Smooth muscle cell (in vitro differentiated cells): ENCODE results near the gene PTPRD. TPM values are rescaled to one million over a fixed set of nuclear protein-coding genes. Genes with fewer than 3 reads are reported as not detected.

ENCODE experiments used
- DNase-seq: peaks from one replicate; lab custom pipeline; 2025; ENCODE audit not compliant: unreplicated experiment; lab: John Stamatoyannopoulos, UW
- H2AFZ ChIP-seq: fragments of 200-600 bp; sonication (generic); 2 replicates; pipeline ENCODE4 v1.6.0; 2016; ENCODE audit warnings: antibody characterized with exemption, low read depth, mild to moderate bottlenecking
- H3F3A ChIP-seq: fragments of 200-600 bp; sonication (generic); 2 replicates; pipeline ENCODE4 v1.6.0; 2017; ENCODE audit warnings: antibody characterized with exemption, low read depth
- H3K27ac ChIP-seq: fragments of 200-600 bp; sonication (generic); 2 replicates; pipeline ENCODE4 v1.5.1; 2016; ENCODE audit warnings: low read depth, mild to moderate bottlenecking
- H3K27me3 ChIP-seq: fragments of 200-600 bp; sonication (generic); 2 replicates; pipeline ENCODE4 v1.6.1; 2016; ENCODE audit warnings: low read depth, mild to moderate bottlenecking
- H3K36me3 ChIP-seq: fragments of 200-600 bp; sonication (generic); 2 replicates; pipeline ENCODE4 v1.5.1; 2016; ENCODE audit warnings: low read depth
- H3K4me1 ChIP-seq: fragments of 200-600 bp; sonication (generic); 2 replicates; pipeline ENCODE4 v1.5.1; 2016; ENCODE audit warnings: low read depth
- H3K4me2 ChIP-seq: fragments of 200-600 bp; sonication (generic); 2 replicates; pipeline ENCODE4 v1.6.0; 2016; ENCODE audit warnings: mild to moderate bottlenecking
- H3K4me3 ChIP-seq: fragments of 200-600 bp; sonication (generic); 2 replicates; pipeline ENCODE4 v1.5.1; 2016; ENCODE audit warnings: mild to moderate bottlenecking
- H3K79me2 ChIP-seq: fragments of 200-600 bp; sonication (generic); 2 replicates; pipeline ENCODE4 v1.6.0; 2016; ENCODE audit warnings: low read depth, mild to moderate bottlenecking
- H3K9ac ChIP-seq: fragments of 200-600 bp; sonication (generic); 2 replicates; pipeline ENCODE4 v1.6.0; 2016; ENCODE audit warnings: low read depth
- H3K9me3 ChIP-seq: fragments of 200-600 bp; sonication (generic); replicated peaks from 2 replicates; pipeline ENCODE4 v1.5.1; 2016; ENCODE audit warnings: low read depth
- H4K20me1 ChIP-seq: fragments of 200-600 bp; sonication (generic); 2 replicates; pipeline ENCODE4 v1.6.0; 2016; ENCODE audit warnings: low read depth
- CTCF ChIP-seq: fragments of 200-600 bp; sonication (generic); IDR thresholded peaks from 2 replicates; pipeline ENCODE4 v1.5.1; 2017; ENCODE audit warnings: borderline replicate concordance, mild to moderate bottlenecking, antibody characterized with exemption; ENCODE audit not compliant: insufficient read depth, poor library complexity, severe bottlenecking
- WGBS: methylation state at CpG from one replicate; pipeline ENCODE4 v1.1.7; 2016; ENCODE audit warnings: low lambda C conversion rate; 5-methylcytosine and 5-hydroxymethylcytosine counted together
- polyA plus RNA-seq: library from polyadenylated mRNA; unstranded; fragments of >200 nt; fragmentation: Nextera tagmentation; extraction: Ambion mirVana; gene quantifications from 2 replicates; pipeline ENCODE4 v1.2.1, GENCODE V29; 2016
- total RNA-seq: library from RNA; depleted of rRNA; stranded (reverse); fragments of >200 nt; gene quantifications from 2 replicates; pipeline ENCODE4 v1.2.3, GENCODE V29; 2014

The PTPRD gene
- total and polyA plus RNA-seq, 2 experiments from 2014 or later = 6.5 to 61.0 TPM

GRCh38 chr9:8860925-8861324 lies 1751.9 kb downstream of the PTPRD start:
- H3K27me3 ChIP-seq = no peaks in the 10 kb centered on the region
- no peaks in the 10 kb centered on the region for H3K36me3 ChIP-seq
- no peak overlapping the region for H3K27ac ChIP-seq
- no peak overlapping the region for H3K9ac ChIP-seq
- no peak overlapping the region for H2AFZ ChIP-seq
- no peak overlapping the region for H3K4me2 ChIP-seq
- no peaks in the 10 kb centered on the region for H4K20me1 ChIP-seq
- peaks cover 35% of the 10 kb centered on the region for H3K4me1 ChIP-seq
- H3F3A ChIP-seq = peaks cover 5% of the 10 kb centered on the region
- no peak for DNase-seq
- H3K79me2 ChIP-seq = peaks cover 7% of the 10 kb centered on the region
- no peaks in the 10 kb centered on the region for H3K9me3 ChIP-seq
- TF ChIP-seq CTCF = no peak
- no peak overlapping the region for H3K4me3 ChIP-seq
- 75% methylated on average over 4 of the region's 4 CpGs for WGBS

- Histone ChIP-seq H3F3A (peaks cover 5% of the 10 kb centered on the region), H3K4me2 (no peak overlapping the region), H3K9me3 (no peaks in the 10 kb centered on the region), H3K27me3 (no peaks in the 10 kb centered on the region), H3K9ac (no peak overlapping the region), H3K36me3 (no peaks in the 10 kb centered on the region), H3K4me3 (no peak overlapping the region), H3K4me1 (peaks cover 43% of the 10 kb centered on the region), H2AFZ (no peak overlapping the region), H3K27ac (no peak overlapping the region), H4K20me1 (no peaks in the 10 kb centered on the region), H3K79me2 (peaks cover 16% of the 10 kb centered on the region)
- DNase-seq = no peak
- no peak for TF ChIP-seq CTCF
Measured at GRCh38 chr9:8860086-8860485, 1752.7 kb downstream of the PTPRD start.

- DNase-seq = no peak
- Histone ChIP-seq H2AFZ (no peak overlapping the region), H3K27me3 (no peaks in the 10 kb centered on the region), H4K20me1 (no peaks in the 10 kb centered on the region), H3K4me1 (peaks cover 42% of the 10 kb centered on the region), H3K27ac (no peak overlapping the region), H3K9ac (no peak overlapping the region), H3K4me2 (no peak overlapping the region), H3K9me3 (no peaks in the 10 kb centered on the region), H3K4me3 (peak overlapping the region; percentile 70), H3F3A (peaks cover 5% of the 10 kb centered on the region), H3K79me2 (peaks cover 22% of the 10 kb centered on the region), H3K36me3 (no peaks in the 10 kb centered on the region)
- no peak for TF ChIP-seq CTCF
- 62% methylated on average over 3 of the region's 3 CpGs for WGBS
Measured at GRCh38 chr9:8859416-8859815, 1753.4 kb downstream of the PTPRD start.

- no peaks in the 10 kb centered on the region for H4K20me1 ChIP-seq
- 36% methylated on average over 26 of the region's 27 CpGs for WGBS
- H3K4me1 ChIP-seq = peaks cover 36% of the 10 kb centered on the region
- no peak overlapping the region for H3K27ac ChIP-seq
- peak overlapping the region; percentile 87 for H2AFZ ChIP-seq
- no peaks in the 10 kb centered on the region for H3K36me3 ChIP-seq
- peak overlapping the region; percentile 70 for H3K9ac ChIP-seq
- no peaks in the 10 kb centered on the region for H3K9me3 ChIP-seq
- peak overlapping the region; percentile 100 for H3K4me2 ChIP-seq
- no peak for TF ChIP-seq CTCF
- H3K79me2 ChIP-seq = peaks cover 30% of the 10 kb centered on the region
- H3K4me3 ChIP-seq = peak overlapping the region; percentile 70
- no peak for DNase-seq
- H3F3A ChIP-seq = peaks cover 5% of the 10 kb centered on the region
- H3K27me3 ChIP-seq = no peaks in the 10 kb centered on the region
Measured at GRCh38 chr9:8858596-8859161, 1754.1 kb downstream of the PTPRD start.
